Right kidney (tissue), 1 donor: Measurements from ENCODE around the gene DNAH9.
"Not testable (repeated sequence)": the region's sequence is repeated elsewhere in the genome, so short reads cannot be mapped to it uniquely, and the experiment has no call there.

Experiments
- DNase-seq: peaks from one replicate; pipeline ENCODE4 v3.0.0-alpha.2; 2016

The DNAH9 gene

DNA sequence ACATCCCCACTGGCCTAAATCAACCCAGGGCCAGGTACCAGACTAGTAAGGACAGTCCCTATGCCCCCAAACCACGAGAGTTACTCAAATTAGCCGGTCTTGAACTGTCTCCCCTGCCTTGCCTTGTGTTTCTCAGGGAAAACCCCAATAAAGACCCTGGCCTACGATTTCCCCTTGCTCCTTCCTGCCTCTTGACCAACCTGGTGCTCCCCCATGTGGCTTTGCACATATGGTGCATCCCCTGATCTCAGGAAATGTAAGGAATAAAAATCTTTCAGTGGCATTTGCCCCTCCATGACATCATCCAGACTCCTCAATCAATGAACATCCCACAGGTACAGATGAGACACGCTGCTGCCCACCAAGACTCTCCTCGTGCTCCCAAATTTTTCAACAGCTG is 311.1 kb downstream of the DNAH9 start:
- DNase-seq = no peak

DNA sequence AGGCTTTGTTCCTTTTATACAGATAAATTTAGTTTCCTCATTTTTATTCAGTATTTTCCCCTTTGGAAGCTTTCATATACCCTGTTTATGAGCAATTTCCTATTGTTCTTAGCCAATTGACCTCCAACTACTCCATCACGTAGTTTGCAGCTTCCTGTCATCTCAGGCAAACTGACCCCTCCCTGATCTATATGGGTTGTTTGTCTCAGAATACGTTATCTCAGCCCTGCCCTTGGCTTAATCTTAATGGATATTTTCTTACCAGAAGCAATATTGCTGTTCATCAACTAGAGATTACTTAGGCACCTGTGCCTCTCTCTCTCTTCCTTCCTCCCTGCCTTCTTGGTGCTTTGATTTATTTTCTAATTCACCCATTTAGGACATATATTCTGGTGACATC is 317.8 kb downstream of the DNAH9 start:
- DNase-seq = no peak

DNA sequence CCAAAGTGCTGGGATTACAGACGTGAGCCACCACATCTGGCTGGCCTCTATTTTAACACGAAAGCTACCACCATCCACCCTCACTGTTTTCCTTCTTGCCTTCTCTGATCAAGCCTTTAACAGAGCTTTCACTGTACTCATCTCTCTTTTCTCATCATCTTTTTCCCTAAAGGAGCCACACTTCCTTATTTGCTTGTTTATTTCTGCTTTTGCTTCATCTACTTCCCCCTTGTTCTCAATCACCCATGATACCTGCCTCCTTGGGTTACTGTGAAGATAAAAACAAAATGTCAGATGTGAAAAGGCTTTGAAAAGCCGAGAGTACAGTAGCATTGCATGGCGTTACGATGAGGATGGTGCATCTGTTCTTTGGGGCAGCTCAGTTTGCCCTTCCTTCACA is 319.1 kb downstream of the DNAH9 start:
- no peak for DNase-seq

DNA sequence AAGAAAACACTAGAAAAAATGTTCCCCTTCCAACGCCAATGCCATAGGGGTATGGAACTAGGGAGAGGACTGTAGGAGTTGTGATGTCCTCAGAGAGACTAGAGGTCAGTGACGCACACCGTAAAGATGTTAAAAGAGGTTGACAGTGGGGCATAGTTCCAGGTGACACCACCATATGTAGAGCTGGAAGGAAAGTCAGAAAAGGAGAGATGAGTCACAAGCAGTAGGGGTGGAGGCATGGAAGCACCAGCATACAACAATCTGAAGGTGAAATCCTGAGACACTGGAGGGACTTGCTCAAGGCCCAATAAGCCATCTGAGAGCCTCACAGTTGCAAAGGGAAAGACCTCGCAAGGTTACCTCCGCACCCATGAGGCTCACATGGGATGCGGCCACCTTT is 323.0 kb downstream of the DNAH9 start:
- no peak for DNase-seq

DNA sequence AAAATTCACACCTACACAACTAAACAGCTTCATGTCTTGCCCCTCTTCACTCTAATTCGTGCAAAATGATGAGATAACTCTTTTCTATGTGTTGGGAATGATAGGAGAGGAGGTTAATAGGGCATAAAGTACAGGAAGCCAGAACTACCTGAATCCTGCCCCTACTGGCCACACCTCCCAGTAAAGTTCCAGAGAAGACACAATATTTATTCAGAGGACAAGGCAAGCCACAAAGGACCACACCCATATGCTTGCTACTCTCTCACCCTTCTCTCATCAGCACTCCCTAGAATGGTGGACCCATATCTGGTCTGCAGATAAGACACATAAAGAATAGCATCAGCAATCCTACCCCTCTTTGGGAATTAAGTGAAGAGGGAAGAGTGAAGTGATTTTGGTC is 324.4 kb downstream of the DNAH9 start:
- no peak for DNase-seq

DNA sequence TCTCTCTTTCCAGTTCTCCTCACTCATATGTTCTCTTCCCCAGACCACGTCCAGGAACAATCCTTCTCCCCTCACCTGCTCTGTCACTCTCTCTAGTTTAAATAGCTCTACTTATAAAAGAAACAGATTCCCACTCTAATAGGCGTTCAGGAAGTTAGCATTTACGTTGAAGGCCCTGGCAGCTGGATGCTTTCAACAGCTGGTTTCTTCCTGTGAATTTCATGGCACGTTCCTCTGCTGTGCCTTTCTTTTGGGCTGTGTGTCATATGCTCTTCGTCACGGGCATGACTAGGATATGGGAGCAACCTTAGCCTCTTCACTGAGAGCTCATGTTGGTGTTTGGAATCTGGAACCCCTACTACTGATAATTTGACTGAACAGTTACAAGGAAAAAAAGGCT is 325.8 kb downstream of the DNAH9 start:
- no peak for DNase-seq

DNA sequence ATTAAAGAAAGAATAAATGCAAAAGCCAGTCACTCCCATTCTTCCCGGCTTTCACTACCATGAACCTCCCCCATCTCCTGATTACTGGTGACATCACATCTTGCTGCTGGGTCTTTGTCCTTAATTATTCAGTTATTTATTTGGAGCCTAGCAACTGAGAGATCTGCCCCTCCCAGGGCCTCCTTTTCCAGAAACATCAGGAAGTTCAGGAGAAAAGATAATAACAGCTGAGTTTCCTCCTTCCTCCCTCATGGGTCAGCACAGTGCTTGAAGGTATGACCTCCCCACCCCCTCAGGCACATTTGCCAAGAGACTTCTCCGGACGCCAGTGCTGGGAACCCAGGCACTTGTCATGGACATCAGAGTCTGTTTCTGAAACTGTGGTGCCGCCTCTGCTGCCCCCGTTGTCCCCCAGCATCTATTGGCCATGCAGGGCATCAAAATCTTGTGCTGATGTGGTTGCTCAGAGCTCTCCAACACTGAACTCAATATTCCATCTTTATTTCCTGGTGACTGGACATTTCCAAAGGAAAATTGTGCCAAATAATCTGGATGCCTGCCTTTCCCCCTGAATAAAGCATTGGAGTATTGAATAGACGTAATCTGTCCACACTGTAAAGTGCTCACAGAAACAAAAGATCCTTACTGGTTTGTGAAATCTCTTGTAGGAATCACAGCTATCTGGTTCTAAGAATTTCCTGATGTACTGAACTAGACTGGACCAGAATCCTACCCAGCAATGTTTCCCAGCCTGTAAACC is 327.2 kb downstream of the DNAH9 start:
- no peak for DNase-seq

DNA sequence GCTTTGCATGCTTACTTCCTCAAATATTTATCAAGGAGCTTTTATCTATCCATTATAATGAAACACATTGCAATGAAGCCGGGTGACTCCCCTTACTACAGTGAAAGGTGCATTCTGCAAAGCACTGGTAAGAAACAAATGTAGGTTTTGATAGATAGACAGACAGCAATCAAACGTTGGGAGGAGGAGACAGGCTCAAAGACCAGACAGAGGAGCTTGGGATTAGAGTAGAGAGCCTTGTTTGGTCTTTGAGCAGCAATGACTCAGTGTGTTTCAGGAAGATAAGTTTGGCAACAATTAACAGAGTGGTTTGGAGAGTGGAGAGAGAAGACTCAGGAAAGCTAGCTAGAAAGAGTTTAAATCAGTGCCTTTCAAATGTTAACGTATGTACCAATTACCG is 330.2 kb downstream of the DNAH9 start:
- DNase-seq = no peak

DNA sequence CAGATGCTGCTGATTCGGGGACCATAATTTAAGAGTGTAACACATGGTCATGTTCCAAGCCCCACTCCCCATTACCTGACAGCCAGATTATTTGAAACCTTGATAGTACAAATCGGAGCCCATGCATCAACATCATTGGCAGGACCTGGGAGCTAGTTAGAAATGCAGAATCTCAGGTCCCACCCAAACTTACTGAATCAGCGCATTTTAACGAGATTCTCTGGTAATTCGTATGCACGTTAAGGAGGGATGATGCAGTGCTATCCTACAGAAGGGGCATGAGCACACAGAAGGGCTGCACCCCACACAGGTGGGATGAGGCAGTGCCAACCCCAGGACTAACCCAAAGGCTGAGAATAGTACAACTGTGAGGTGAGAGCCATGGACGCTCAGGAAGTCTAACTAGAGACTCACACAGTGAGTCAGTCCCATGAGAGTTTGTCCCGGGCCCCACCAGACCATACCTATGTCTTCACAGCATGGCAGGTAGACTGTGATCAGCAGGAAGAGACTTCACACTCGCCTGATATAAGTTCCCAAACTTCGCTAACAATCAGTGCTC is 334.1 kb downstream of the DNAH9 start:
- no peak for DNase-seq

DNA sequence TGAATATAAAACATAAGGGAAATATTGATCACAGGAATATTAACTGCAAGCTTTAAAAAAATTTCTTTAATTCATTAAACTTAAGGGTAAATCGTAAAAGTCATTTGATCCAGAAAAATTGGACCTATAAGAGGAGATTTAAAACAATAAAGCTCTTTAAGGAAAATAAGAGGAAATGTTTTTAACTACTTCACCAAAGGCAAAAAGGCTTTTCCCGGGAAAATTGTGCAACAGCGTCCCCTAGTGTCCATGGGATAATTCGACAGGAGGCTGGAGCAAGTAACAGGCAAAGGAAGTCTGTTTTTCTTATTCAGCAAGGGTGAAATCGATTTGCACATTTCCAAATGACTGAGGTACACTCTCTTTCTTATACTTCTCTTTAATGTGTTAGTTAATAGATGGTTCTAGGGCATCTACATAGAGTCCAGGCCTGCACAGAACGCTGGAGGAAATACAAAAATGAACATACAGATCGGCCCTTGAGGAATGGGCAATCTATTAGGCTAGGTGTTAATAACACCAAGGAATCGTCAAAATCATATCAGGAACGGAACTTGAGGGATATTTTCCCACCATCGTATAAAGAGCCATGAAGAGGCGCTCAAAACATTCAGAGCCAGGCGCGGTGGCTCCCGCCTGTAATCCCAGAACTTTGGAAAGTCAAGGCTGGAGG is 337.6 kb downstream of the DNAH9 start:
- DNase-seq = no peak

DNA sequence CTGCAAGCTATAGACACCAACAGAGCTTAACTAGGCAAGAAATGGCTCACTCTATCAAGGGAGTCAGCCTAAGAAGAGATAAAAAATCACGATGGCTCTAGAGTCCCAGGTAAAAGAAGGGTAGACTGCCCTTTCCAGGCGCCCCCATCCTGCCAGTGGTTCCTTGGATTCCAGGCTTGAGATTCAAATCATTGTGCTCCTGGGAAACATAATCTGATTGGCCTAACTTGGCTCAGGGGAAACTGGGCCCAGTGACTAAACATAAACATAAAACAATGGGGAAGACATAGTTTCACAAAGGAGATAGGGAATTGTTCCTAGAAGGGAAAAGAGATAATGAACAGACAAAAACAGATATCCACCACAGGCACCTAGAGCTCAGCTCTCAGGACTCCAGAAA is 342.6 kb downstream of the DNAH9 start:
- DNase-seq = no peak

DNA sequence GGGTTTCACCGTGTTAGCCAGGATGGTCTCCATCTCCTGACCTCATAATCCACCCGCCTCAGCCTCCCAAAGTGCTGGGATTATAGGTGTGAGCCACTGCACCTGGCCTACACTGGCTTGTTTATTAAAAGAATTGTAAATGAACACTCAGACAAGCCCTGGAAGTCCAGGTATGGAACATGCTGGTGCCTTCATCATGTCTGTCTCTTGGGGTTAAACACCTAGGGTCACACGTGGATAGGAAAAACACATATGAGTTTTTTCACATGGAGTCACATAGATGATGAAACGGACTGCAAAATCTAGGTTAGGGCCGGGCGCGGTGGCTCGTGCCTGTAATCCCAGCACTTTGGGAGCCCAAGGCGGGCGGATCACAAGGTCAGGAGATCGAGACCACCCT is 344.8 kb downstream of the DNAH9 start:
- DNase-seq = not testable (repeated sequence)

DNA sequence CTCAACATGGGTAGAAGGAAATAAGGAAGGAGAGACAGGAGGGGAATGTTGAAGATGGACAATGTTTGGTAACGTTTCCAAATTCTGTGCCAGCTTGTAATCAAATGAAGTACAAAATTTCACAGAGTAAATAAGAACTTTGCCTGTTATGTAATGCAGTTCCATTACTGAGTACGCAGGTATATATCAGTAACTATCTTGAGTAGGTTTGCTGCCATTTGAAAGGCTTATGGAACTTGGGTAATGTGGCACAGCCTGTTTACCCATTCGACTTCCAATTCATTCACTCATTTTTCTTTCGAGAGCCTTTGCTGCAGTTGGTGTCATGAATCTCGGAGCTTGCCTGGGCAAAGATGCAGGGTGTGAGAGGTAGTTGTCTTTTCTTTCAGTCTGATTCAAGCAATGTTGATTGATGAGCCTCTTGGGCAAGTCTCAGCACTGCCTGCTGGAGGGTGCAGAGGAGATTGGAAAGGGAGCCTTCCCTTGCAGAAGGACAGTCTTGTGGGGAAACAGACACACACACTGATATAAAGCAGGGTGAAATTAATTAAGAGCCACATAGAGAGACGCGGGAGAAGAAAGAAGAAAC is 345.6 kb downstream of the DNAH9 start:
- no peak for DNase-seq

DNA sequence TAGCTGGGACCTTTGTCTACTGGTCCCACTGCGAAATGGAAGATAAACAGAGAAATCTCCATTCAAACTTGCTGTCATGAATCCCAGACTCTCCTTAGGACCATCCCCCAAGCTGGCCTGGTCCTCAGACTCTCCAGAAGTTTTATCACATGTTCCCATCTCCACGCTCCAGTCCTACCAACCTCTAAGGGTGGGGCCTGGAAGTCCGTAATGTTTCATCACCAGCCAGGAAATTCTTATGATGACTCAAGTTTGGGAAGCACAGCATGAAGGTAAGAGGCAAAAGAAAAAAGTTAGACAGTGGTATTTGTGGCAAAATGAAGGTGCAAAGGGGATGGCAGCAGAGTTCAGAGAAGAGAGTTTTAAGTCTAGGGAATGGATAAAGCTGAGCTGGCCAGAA is 346.3 kb downstream of the DNAH9 start:
- DNase-seq = no peak

DNA sequence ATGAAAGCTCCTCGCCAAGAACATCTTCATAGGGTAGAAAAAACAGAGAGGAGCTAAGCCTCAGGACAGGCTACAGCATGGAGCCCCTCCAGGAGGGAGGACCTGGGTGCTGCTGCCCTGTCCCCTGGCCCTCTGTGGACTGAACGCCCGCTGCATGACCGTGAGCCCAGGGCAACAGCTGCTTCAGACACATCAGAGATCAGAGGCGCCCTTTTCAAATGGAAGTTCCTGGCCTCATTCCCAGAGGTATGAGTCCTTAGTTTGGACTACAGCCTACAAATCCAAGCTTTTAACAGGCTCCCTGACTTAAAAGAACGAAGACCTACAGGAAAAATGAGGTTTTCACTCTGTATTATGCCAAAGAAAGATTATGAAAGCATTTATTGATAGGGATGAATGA is 350.5 kb downstream of the DNAH9 start:
- DNase-seq = no peak

DNA sequence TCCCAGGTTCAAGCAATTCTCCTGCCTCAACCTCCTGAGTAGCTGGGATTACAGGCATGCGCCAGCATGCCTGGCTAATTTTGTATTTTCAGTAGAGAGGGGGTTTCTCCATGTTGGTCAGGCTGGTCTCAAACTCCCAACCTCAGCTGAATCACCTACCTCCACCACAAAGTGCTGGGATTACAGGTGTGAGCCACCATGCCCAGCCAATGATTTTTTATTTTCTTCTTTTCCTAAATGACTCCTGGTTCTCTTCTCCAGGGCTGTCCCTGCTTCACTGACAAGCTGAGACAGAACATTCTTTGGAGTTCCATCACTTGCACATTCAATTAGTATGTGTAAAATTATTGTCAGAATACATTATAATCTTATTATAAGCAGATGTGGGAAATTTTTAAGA is 351.3 kb downstream of the DNAH9 start:
- DNase-seq = not testable (repeated sequence)

DNA sequence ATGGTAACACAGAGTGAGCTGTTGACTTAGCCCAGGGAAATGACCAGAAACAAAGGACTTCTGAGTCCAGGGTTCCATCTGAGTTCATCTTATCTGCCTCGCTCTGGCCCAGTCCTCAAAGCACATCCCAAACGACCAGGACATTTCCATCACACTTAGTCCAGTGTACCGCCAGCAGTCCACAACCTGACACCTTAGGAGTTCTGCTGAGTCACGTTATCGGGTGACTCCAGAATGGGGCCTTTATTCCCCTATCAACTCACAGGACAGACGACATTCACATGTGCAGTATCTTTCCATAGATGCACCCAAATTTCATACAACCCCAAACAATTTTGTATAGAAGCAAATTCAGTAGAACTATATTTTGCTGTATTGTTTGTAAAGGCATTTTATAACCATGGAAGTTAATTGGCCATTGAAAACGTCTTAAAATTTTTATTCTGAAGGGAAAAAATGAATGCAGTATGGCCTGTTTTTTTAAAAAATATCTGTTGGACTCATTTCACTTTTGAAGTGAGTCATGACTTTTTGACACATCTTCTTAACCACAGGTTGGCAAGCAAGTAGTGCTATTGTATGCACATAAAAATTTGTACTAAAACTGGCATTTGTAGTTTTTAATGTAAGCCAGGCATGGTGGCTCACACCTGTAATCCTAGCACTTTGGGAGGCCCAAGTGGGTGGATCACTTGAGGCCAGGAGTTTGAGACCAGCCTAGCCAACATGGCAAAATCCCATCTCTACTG is 352.7 kb downstream of the DNAH9 start:
- DNase-seq = no peak

DNA sequence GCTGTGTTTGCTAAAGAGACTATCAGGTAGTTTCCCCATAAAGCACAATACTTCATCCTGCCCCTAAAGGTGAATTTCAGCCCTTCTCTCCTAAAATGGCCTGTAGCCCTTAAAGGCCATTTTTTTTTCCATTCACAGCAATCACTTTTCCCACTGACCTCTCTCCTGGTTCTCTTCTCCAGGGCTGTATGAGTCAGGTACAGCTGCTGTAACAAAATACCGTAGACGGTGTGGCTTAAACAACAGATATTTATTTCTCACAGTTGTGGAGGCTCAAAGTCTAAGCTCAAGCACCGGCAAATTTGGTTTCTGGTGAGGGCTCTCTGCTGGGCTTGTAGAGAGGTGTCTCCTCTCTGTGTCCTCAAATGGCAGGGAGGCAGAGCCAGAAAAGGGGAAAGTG is 354.3 kb downstream of the DNAH9 start:
- no peak for DNase-seq

DNA sequence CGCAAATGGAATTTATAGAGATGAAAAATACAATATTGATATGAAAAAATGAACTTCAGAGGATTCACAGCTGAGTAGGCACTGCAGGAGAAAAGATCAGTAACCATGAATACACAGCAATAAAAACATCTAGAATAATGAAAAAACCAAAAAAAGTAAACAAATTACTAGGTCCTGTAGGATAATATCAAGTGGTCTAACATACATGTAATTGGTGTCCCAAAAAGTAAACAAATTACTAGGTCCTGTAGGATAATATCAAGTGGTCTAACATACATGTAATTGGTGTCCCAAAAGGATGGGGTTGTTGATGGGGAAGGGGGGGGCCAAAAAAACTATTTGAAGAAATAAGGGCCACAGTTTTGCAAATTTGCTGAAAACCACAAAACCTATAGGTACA is 355.7 kb downstream of the DNAH9 start:
- no peak for DNase-seq

DNA sequence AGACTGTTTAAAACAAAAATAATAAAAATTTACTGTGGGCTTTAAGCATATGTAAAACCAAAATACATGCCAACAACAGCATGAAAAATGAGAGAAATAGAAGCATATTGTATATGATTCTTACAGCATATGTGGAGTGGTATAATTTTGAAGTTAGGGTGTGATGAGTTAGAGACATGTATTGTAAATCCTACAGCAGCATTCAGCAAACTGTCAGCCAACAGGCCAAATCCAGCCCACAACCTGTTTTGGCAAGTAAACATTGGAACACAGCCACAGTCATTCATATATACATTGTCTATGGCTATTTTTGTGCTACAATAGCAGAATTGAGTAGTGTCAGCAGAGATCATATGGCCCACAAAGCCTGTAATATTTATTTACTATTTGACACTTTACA is 356.7 kb downstream of the DNAH9 start:
- DNase-seq = no peak

DNA sequence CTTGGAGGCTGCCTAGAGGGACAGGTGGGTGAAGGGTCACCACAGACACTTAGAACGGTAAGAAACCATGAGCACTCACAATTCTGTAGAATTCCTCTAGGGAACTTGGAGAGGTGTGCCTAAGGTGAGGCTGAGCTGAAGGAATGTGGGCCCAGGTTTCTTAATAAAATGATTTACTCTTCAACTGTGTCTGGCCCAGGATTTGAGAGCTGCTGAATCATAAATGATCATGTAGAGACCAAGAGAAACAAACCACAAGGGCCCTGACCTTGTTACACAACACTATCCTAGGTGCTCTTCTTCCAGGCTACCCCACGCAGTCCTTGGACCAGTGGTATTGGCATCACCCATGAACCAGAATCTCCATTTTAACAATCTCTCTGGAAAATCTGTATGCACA is 371.3 kb downstream of the DNAH9 start:
- no peak for DNase-seq

DNA sequence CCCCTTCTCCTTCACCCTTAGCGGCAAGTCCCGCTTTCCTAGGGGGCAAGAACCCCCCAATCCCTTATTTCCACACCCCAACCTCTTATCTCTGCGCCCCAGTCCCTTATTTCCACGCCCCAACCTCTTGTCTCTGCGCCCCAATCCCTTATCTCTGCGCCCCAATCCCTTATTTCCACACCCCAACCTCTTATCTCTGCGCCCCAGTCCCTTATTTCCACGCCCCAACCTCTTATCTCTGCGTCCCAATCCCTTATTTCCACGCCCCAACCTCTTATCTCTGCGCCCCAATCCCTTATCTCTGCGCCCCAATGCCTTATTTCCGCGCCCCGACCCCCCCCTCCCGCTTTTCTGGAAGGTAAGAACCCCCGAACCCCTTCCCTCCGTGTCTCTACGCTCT is 374.5 kb downstream of the DNAH9 start:
- not testable (repeated sequence) for DNase-seq

DNA sequence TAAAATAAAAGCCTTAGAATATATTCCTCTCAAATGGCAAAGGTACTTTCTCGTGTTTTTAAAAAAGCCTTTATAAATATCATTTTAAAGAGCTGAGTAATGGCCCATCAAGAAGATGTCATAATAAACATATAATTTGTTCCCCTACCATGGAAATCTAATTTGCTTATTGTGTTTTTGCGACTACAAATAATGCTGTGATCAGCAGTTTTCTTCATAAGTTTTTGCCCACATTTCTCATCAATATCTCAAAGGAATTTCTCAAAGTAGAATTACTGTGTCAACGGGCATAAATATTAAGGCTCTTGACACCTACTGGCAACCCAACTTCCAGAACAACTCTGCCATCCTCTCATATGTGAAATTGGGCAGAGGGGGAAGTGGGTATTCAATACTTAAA is 381.5 kb downstream of the DNAH9 start:
- DNase-seq = no peak
